NCI-H146 treated with DMSO at 0.1 percent for 48 hours (cell line): ENCODE data around the gene TMCO2.

Experiments
- DNase-seq: peaks from one replicate; lab custom pipeline; 2025; ENCODE audit not compliant: unreplicated experiment; lab: John Stamatoyannopoulos, UW

Gene TMCO2

DNA sequence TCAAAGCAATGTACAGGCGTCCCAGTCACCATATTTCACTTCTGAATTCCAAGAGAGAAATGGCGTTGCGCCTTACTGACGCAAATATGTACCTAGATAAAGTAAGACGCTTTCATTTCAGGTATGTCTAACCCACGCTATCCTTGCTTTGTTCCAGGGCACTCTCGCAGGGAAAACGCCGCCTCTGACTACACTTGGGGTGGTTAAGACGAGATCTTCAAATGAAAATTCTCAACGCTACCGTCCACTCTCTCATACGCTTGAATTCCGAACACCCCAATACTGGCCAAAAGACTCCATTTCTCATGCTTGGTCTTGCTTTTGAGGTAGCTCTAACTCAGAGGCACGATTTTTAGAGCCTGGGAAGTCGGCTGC is 9.6 kb downstream of the TMCO2 start:
- DNase-seq = peak; percentile 32

GRCh38 chr1:40257688-40258444 is 10.1 kb downstream of the TMCO2 start, which contains the start of gene ZMPSTE24:
Gene ZMPSTE24, plus strand, starts transcription at chr1:40258236. Its CDS starts 36 bp downstream, at chr1:40258272.
- DNase-seq = peak; percentile 86

GRCh38 chr1:40258445-40258769 is 10.7 kb downstream of the TMCO2 start:
- no peak for DNase-seq

DNA sequence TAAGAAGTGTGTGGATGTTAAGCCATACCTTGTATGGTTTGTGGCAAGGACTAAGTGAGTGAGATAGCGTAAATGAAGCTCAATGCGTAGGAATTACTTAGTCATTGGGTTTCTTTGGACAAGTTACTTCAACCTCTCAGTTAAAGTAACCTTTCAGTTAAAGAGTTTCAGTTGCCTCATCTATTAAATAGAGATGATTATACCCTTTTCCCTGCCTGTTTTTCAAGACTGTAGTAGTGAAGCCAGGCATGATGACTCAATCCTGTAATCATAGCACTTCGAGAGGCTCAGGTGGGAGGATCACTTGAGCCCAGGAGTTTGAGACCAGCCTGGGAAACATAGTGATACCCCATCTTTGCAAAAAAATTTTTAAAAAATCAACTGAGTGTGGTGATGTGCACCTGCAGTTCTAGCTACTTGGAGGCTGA is 16.6 kb downstream of the TMCO2 start:
- DNase-seq = no peak

DNA sequence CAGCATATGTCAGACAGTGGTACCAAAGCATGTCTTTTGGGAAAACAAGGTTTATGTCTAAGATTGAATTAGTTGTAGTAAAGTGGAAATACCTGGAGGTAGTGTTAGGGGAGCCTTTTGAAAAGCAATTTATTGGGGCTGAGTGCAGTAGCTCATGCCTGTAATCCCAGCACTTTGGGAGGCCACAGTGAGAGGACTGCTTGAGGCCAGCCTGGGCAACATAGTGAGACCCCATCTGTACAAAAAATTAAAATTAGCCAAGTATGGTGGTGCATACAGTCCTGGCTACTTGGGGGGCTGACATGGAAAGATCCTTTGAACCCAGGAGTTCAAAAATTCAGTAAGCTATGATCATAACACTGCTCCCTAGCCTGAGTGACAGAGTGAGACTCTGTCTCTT is 17.6 kb downstream of the TMCO2 start:
- DNase-seq = no peak

DNA sequence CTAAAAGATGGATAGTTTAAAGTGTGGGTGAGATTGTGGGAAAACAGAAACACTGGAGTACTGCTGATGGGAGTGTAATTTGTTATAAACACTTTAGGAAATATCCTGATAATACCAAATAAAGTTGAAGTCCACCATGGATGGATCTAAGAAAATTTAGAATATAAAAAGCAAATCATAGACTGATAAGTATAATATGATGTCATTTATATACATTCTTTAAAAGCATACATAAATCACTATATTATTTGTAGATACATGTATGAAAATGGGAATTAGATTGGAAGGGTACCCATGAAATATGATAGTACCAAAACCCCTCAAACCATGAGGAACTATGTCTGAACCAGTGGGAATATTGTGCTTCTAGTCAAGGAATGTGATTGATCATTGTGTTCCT is 18.2 kb downstream of the TMCO2 start:
- no peak for DNase-seq

- DNase-seq = no peak
Observed at GRCh38 chr1:40266786-40267535, 19.2 kb downstream of the TMCO2 start.

DNA sequence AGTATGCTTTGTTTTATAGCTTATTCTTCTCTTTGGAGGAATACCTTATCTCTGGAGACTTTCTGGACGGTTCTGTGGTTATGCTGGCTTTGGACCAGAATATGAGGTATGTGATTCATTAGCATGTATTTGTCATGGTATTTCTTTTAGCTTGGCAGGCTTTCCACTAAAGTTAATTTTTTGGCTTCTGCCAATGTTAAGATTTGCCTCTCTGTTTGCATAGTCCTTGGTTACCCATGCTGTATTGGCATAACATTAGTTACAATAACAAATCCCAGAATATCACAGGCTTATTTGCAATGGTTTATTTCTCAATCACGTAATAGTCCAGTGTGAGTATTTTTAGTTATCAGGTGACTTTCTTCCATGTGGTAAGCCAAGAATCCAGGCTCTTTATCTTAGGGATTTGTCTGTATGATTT is 20.0 kb downstream of the TMCO2 start:
- no peak for DNase-seq

- no peak for DNase-seq
Observed at GRCh38 chr1:40268211-40268610, 20.5 kb downstream of the TMCO2 start.

- DNase-seq = no peak
Observed at GRCh38 chr1:40270152-40270834, 22.6 kb downstream of the TMCO2 start.

DNA sequence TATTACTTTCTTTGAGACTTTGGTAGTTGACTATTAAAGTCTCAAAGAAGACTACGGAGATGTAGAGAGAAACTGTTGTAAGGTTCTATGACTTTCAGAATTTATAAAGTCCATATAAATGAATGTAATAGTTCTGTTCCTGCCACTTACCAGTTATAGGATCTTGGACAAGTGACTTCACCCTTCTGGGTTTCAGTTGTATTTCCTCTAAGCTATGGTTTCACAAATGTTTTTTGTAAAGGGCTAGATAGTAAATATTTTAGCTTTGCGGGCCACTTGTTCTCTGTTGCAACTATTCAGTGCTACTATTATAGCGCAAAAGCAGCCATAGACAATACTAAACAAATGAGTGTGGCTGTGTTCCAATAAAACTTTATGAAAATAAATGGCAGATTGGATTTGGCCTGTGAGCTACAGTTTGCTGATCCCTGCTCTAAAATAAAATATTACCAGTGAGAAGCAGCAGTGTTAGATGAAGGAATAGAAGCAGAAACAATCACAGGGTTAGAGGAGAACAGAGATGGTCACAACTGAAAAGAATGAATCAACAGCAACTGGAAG is 25.0 kb downstream of the TMCO2 start:
- no peak for DNase-seq

- DNase-seq = no peak
Observed at GRCh38 chr1:40273547-40274166, 25.9 kb downstream of the TMCO2 start.

DNA sequence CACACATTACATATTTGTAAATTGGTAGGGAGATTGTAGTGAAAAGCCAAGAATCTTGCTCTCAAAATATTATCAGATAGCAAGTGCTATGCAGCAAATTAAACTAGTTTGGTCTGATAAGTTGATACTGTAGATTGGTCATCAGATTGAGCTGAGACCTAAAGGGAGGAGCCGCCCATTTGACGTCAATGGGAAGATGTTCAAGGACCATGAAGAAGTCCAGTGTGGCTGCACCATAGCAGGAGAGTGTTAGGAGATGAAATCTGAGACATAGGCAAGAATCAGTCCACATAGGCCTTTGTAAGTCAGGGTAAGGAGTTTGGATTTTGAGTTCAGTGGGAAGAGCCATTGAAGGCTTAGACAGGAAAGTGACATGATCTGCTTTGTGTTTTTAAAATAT is 26.6 kb downstream of the TMCO2 start:
- no peak for DNase-seq

DNA sequence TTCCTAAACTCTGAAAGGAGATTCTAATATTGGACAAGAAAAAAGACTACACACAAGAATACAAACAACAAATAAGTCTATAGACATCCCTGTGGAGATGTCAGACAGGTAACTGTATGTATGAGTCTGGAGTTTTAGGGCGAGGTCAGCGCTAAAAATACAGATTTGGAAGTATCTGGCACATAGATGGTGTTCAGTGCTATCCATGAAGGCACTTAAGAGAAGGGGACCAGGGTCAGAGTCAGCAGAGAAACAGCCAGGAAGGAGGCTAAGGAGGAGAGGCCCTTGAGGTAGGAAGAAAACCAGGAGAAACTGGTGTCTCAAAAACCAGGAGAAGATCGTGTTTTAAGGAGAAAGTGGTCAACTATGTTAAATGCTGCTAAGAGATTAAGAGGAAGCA is 28.4 kb downstream of the TMCO2 start:
- DNase-seq = no peak

- DNase-seq = peak; percentile 16
Observed at GRCh38 chr1:40281853-40282252, 34.1 kb downstream of the TMCO2 start.

DNA sequence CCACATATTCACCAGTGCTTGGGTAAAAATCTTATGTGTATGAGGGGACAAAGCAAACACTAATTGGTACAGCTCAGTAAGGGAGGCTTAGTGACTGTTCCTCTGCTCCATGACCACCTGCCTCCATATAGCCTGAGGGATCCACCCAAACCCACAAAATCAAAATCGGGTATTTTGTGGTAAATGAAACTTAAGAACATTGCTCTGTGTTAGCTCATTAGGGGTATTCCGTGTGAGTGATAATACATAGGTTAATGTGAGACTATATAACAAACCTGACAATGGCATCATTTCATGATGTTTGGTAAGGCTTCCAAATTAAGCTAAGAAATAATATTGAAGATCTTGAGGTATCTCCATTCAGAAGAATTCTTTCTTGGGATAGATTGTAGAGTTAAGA is 43.6 kb downstream of the TMCO2 start:
- no peak for DNase-seq

GRCh38 chr1:40299366-40300248 is 51.9 kb downstream of the TMCO2 start:
- DNase-seq = no peak

GRCh38 chr1:40300249-40300567 is 52.5 kb downstream of the TMCO2 start:
- DNase-seq = no peak

- no peak for DNase-seq
Observed at GRCh38 chr1:40300651-40301050, 52.9 kb downstream of the TMCO2 start.

GRCh38 chr1:40301066-40301465 is 53.3 kb downstream of the TMCO2 start:
- DNase-seq = no peak
